ENCODE results near the gene SCN3A. TPM values are rescaled to one million over a fixed set of nuclear protein-coding genes. Genes with fewer than 3 reads are reported as not detected.
A peak's percentile ranks its signal among the peaks of the same experiment; 100 is the strongest.

The SCN3A gene
- total RNA-seq, 2 donors from 2014 or later: 1.0 to 2.6 TPM

DNA sequence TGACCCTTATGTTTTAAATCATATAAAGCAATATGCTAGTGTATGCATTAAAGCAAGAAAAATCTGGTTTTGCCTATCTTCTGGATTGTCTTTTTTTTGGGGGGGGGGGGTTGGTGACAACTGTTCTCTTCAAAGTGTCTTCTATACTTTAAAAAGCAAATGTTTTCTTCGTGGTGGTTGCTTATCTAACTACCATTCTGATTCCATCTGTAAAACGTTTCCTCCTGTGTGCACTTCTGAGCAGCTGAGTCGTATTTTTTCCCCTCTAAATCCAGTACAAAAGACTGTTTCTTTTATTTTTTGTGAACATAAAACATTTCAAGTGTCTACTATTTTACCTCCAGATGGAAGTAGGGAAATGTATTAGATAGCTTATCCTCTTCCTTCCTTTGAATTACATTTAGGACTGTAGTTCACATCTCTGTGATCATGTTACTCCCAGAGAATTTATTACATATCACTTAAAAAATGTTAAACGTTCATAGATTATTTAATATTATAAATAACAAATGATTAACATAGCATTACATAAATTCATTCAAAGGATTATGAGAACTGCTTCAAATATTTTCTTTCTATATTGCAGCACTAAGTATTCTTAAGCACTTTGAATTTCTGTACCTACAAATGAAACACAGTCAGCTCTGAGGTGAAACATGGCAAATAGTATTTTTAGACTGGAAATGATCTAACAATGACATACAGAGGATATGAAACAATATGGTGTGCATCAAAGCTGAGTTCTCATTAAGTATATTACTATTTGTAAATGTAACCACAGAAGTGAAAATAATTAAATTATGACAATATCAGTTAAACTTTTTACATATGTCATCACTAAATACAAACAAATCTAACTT is 56.4 kb downstream of the SCN3A start:
- Histone ChIP-seq H3K36me3 (no peaks in the 10 kb centered on the region), H3K4me3 (no peak overlapping the region), H3K27me3 (no peaks in the 10 kb centered on the region), H3K27ac (no peak overlapping the region), H3K4me1 (no peaks in the 10 kb centered on the region), H3K9me3 (no peaks in the 10 kb centered on the region)
- DNase-seq (ENCODE audit: low spot score): no peak
- TF ChIP-seq, protein P1, sequence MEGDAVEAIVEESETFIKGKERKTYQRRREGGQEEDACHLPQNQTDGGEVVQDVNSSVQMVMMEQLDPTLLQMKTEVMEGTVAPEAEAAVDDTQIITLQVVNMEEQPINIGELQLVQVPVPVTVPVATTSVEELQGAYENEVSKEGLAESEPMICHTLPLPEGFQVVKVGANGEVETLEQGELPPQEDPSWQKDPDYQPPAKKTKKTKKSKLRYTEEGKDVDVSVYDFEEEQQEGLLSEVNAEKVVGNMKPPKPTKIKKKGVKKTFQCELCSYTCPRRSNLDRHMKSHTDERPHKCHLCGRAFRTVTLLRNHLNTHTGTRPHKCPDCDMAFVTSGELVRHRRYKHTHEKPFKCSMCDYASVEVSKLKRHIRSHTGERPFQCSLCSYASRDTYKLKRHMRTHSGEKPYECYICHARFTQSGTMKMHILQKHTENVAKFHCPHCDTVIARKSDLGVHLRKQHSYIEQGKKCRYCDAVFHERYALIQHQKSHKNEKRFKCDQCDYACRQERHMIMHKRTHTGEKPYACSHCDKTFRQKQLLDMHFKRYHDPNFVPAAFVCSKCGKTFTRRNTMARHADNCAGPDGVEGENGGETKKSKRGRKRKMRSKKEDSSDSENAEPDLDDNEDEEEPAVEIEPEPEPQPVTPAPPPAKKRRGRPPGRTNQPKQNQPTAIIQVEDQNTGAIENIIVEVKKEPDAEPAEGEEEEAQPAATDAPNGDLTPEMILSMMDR (IDR thresholded peaks at IDR 0.05): no peak

DNA sequence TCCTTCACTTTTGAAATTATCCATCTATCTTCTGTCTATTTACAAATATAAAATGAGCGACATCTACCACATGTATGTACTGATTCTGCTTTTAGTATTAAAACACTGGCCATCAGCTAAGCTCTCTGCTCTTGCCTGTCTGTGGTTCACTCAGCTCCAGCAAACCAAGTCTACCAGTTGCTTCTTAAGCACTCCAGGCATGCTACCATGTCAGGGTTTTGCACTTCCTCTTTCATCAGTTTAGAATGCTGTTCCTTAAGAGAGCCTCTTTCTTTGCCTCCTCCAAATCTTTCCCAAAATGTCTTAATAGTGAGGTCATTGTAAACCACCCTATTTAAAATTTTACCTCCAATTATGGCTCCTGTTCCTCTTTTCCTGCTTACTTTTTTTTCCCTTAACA is 59.5 kb downstream of the SCN3A start:
- TF ChIP-seq, protein P1 (IDR thresholded peaks at IDR 0.05): no peak
- H3K9me3 ChIP-seq: no peaks in the 10 kb centered on the region
- no peak overlapping the region for H3K4me3 ChIP-seq
- H3K4me1 ChIP-seq: no peaks in the 10 kb centered on the region
- DNase-seq (ENCODE audit: low spot score): no peak
- H3K36me3 ChIP-seq: no peaks in the 10 kb centered on the region
- H3K27ac ChIP-seq: no peak overlapping the region
- H3K27me3 ChIP-seq: no peaks in the 10 kb centered on the region

DNA sequence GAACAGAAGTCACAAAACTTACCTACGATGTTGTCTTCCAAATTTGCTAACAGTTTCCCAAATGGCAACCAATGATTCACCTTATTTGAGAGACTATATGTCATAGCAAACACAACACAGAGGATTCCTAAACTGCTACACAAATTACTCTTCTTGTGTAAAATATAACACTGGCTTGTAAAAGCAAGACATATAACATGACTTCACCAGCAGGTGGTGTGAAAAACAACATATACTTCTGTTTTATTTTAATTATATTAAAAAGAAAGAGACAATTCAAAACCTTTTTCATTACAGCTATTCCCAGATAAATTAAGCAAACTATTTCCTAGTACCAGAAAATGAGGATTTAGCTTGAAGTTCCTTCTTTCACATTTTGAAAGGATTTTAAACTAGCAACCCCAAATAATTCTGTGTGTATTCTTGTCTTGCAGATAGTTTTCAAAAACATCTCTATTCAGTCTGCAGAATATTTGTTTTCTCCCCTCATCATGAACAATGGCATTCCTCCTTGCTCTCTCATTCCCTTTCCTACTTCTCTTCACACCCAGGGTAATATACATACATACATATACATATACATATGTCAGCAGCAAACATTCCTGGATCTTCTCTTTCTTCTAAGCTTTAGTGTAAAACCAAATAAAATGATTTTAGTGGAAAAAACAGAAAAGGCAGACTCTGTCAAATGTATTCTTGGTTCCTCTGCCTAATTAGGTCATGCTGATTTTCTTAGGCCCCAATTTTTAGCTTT is 62.1 kb downstream of the SCN3A start:
- no peaks in the 10 kb centered on the region for H3K27me3 ChIP-seq
- TF ChIP-seq, protein P1 (IDR thresholded peaks at IDR 0.05): peak in 1 of 2 donors; percentile 34
- no peaks in the 10 kb centered on the region for H3K4me1 ChIP-seq

DNA sequence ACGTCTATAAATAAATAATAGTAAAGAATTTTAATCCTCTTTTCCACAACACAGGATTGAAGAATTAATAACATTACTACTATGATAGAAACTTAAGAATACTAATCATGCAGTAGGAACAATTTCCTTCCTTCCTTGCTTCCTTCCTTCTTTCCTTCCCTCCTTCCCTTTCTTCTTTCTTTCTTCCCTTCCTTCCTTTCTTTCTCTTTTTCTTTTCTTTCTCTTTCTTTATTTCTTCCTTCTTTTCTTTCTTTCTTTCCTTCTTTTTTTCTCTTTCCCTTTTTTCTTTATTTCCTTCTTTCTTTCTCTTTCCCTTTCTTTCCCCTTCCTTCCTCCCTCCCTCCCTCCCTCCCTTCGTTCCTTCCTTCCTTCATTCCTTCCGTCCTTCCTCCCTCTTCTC is 77.6 kb downstream of the SCN3A start:
- H3K9me3 ChIP-seq: no peaks in the 10 kb centered on the region
- no peak overlapping the region for H3K4me3 ChIP-seq
- TF ChIP-seq, protein P1 (IDR thresholded peaks at IDR 0.05): no peak
- no peaks in the 10 kb centered on the region for H3K27me3 ChIP-seq
- no peak for DNase-seq (ENCODE audit: low spot score)
- no peak overlapping the region for H3K27ac ChIP-seq
- no peaks in the 10 kb centered on the region for H3K4me1 ChIP-seq
- no peaks in the 10 kb centered on the region for H3K36me3 ChIP-seq

More for the DNA sequence above, 62.1 kb downstream of the SCN3A start:
- Histone ChIP-seq H3K4me3 (no peak overlapping the region), H3K36me3 (no peaks in the 10 kb centered on the region), H3K27ac (no peak overlapping the region), H3K9me3 (no peaks in the 10 kb centered on the region)
- DNase-seq (ENCODE audit: low spot score): no peak

DNA sequence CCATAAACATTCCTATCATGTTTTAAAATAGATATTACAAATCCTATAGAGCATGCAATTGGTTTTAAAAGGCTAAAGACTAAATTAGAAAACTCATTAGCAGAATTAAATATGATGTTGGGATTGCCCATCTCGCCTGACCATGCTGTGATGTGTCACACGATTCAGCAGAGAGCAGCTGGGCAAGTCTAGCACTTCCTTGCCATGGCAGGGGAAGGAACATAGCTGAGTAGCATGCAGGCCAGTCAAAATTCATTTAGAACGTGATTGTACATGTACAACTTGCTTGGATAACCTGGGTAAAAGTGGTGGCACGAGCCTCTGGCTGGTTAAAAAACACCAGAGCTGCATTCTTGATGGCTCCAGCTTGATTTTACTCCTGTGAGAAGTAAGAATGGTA is 81.3 kb downstream of the SCN3A start:
- Histone ChIP-seq H3K27ac (no peak overlapping the region), H3K9me3 (no peaks in the 10 kb centered on the region), H3K27me3 (no peaks in the 10 kb centered on the region), H3K4me1 (no peaks in the 10 kb centered on the region), H3K4me3 (no peak overlapping the region), H3K36me3 (no peaks in the 10 kb centered on the region)
- TF ChIP-seq, protein P1 (IDR thresholded peaks at IDR 0.05): no peak
- DNase-seq (ENCODE audit: low spot score): no peak

All from right atrium auricular region (tissue), 2 donors.